SKM-1 treated with dmso at 0.1 percent for 144 hours (cell line): ENCODE measurements around the gene SLC30A3.
"Not testable (repeated sequence)": the region's sequence is repeated elsewhere in the genome, so short reads cannot be mapped to it uniquely, and the experiment has no call there.

Experiments
- DNase-seq: peaks from one replicate; lab custom pipeline; 2025; ENCODE audit not compliant: unreplicated experiment; lab: John Stamatoyannopoulos, UW

The SLC30A3 gene, protein sequence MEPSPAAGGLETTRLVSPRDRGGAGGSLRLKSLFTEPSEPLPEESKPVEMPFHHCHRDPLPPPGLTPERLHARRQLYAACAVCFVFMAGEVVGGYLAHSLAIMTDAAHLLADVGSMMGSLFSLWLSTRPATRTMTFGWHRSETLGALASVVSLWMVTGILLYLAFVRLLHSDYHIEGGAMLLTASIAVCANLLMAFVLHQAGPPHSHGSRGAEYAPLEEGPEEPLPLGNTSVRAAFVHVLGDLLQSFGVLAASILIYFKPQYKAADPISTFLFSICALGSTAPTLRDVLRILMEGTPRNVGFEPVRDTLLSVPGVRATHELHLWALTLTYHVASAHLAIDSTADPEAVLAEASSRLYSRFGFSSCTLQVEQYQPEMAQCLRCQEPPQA

DNA sequence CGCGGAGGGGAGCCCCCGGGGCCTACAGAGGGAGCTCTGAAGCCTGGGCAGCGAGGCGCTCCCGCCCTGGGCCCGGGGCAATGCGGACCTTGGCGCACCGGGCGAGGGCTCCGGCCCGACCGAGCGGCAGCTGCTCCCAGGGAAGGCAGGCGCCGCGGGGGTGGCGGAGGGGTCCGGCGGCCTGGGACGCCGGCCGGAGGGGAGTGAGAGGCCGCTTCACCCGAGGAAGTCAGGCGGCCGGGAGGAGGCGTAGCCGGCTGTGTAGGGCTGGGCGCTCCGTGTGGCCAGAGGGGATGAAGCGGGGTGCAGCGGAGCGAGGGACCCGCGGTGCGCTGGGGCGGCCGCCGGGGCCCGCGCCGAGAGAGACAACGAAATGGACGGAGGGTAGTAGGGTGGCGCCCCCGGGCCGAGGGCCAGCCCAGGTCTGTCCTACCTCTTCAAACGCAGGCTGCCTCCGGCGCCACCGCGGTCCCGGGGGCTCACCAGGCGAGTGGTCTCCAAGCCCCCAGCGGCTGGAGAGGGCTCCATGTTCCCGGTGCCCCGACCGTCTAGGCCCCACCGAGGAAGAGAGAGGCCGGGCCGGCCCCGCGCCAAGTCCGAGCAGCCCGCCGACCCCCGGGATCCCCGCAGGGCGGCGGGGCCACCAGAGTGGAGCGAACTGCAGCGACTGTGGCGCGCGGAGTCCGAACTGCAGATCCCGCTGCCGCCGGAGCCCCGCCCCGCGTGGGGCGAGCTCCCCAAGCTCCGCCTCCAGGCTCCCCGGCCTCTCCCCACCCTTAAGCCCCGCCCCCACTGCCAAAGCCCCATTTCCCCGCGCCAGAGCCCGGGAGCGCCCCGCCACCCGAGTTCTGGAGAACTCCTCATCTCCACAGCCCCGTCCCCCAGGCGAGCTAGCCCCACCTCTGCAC is at the start of gene SLC30A3:
Gene SLC30A3, minus strand, starts transcription at position 669 of the 908 bp plus-strand sequence. Its CDS starts 141 bp downstream, at position 528.
- DNase-seq = no peak

DNA sequence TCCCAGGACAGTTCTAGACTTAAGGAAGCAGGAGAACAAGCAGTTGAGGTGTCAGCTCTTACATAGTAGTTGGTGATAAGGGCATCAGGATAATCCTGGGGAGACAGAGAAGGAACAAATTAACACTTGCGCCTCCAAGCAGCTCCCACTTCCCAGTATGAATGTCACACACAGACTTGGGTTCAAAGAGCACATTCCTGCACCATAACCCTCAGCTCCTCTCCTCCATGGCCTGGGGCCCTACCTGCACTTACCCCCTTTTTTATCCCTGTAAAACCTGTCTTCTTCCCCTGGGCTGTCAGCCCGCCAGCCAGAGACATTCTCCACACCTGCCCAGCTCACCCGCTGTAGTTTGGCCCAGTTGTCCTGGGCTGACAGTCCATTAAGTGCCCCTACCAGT is 49.3 kb upstream of the SLC30A3 start:
- DNase-seq = no peak

GRCh38 chr2:27309651-27310050 is 46.8 kb upstream of the SLC30A3 start:
- no peak for DNase-seq

- no peak for DNase-seq
Measured at GRCh38 chr2:27308359-27308881, 45.6 kb upstream of the SLC30A3 start, which contains the start of gene UCN. Gene UCN (minus strand): TSS chr2:27308445. CDS start chr2:27307895, 550 bp downstream.

DNA sequence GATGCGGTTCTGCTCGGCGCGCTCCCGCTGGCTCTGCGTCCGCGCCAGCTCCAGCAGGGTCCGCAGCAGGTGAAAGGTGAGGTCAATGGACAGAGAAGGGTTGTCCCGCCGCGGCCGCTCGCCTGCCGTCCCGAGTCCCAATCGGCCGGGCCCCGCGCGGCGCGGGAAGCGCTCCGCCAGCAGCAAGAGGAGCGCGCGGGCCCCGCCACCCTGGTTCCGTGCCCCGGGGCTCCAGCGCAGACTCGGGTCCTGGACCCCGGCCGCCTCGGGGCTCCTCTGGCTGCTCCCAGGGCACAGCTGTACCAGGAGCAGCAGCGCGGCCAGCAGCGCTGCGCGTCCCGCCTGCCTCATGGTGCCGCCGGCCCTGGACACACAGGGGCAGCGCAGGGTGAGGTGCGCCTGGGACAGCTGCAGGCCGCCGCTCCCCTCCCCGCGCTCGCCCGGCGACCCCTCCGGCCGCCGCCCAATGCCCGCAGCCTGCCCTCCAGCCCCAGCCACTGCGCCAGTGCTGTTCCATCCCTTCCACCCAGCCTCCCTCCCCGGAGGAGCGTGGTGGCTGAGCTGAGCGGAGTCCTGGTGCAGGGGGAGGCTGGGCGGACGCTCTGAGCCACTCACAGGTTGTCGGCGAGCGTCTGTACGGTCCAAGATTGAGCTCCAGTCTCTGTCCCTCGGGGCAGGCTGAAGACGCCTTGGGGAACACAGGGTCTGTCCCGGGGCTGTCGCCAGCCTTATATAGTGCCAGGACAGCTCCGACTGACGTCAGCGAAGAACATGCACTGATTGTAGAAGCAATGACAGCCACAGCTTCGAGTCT is 44.9 kb upstream of the SLC30A3 start:
- no peak for DNase-seq

GRCh38 chr2:27307287-27307544 is 44.4 kb upstream of the SLC30A3 start:
- no peak for DNase-seq

DNA sequence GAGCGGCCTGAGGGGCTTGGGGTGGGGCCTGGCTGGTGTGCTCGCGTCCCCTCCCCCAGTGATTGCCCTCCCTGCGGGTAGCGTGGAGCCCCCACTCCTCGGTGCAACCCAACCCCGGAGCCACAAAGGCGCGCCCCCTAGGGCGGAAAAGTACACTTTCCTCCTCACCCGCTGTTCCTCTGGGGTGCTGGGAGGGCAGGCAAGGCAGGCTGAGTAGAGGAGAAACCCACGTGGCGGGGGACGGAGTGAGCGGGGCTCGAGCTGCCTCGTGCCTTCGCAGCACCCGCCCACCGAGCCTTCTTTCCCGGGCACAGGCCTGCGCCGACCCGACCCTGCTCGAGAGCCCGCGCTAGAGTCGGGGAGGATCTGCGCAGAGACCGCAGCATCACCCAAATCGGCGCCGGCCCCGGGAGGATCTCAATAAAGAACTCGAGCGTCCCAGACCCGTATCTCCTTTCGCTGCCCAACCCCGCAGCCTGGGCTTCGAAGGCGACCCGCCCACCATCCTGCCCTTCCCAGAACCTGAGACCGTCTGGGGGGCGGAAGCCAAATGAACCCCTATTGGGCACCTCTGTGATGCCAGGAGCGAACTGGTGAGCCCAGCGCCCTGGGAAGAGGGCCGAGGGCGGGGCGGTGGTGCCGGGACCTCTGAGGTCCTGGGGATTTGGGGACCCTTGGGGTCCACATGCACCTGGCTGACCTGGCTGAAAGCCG is 43.9 kb upstream of the SLC30A3 start:
- no peak for DNase-seq

- no peak for DNase-seq
Measured at GRCh38 chr2:27306136-27306535, 43.3 kb upstream of the SLC30A3 start.

DNA sequence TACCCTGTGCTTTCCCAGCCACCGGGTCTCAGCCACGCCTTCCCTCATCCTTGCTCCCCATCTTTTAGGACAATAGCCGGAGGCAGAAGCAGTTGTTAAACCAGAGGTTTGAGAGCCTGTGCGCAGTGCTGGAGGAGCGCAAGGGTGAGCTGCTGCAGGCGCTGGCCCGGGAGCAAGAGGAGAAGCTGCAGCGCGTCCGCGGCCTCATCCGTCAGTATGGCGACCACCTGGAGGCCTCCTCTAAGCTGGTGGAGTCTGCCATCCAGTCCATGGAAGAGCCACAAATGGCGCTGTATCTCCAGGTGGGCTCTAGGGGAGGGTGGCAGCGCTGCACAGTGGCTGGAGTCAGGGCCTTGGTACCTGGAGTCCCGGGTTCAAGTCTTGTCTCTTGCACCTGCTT is 42.7 kb upstream of the SLC30A3 start:
- no peak for DNase-seq

DNA sequence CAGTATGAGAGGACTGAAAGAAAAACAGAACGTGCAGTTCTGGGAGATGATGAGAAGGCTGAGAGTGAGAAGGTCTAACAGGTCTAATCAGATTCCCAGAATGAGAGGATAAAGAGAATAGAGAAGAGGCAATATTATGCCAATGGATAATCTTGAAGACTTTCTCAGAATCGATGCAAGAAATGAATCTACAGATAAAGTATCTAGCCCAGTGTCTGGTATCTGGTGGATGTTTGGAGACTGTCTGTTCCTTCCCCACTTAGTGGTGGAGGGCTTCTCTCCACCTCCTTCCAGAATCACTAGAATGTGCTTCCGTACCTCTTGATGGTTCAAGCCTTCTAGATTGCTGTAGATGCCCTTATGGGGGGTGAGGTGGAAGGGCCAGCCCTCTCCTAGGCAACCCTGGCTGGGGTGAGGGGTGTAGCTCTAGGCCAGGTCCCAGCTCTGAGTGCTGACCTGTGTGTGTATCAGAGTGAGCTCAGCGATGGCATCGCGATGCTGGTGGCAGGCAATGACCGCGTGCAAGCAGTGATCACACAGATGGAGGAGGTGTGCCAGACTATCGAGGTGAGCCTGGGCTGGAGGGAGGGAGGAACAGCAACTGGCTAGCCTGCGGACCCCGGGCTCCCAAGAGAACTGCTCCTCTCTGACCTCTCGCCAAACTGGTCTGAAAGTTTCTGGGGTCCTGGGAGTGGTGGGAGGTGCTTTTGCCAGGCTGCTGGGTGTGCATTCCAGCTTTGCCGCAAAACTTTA is 41.8 kb upstream of the SLC30A3 start:
- no peak for DNase-seq

GRCh38 chr2:27303093-27304025 is 40.5 kb upstream of the SLC30A3 start:
- peak; percentile 50 for DNase-seq

DNA sequence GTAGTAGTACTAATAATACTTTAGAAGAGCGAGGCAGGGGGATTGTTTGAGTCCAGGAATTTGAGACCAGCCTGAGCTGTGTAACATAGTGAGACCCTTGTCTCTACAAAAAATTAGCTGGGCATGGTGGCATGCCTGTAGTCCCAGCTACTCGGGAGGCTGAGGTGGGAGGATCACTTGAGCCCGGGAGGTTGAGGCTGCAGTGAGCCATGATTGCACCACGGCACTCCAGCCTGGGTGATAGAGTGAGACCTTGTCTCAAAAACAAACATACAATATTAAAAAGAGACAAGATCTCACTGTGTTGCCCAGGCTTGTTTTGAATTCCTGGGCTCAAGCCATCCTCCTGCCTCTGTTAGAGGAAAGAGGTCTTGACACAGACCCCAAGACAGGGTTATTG is 37.8 kb upstream of the SLC30A3 start:
- not testable (repeated sequence) for DNase-seq

DNA sequence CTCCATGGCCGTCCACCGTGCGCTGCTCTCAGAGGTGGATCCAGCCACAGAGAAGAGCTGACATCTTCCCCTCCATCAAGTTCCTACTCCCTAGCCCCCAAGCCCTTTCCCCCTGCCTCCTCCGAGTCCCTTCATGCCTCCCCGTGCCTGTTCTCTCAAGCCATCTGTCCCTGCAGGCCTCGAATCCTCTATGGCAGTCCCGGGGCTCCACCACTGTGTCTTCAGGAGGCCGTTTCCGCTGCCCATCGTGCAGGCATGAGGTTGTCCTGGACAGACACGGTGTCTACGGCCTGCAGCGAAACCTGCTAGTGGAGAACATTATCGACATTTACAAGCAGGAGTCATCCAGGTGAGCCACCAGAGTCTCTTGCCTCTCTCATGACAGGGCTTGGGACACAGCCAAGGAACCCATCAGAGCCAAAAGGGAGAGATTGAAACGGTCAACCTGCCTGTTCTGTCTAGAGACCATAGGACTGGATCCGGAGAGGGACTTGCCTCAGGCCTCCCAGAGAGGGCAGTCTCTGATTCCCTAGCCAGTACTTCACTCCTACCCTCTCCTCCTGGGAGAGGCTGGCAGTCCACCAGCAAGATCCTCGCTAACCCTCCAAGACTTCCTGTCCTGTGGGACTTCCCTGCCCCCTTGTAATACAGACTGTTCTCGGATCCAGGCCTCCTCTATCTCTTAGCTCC is 35.7 kb upstream of the SLC30A3 start:
- DNase-seq = no peak

DNA sequence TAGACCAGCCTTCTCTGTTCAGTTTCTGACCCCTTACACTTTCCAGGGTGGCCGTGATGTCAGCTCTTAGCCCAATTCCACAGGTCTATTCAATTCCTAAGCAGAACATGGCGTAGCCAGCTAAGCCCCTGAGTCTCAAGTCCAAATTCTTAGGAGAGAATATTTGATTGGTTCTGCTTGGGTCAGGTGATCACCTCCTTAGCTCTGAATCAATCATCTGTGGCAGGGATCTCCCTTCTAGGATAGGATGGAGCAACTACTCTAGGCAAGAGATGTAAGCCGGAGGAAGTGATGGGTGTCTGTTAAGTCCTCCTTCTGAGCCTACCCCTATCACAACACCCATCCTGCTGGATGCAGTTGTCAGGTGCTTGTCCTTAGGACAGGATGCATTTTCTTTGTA is 34.3 kb upstream of the SLC30A3 start:
- DNase-seq = no peak

- DNase-seq = no peak
Measured at GRCh38 chr2:27296481-27296880, 33.6 kb upstream of the SLC30A3 start.

DNA sequence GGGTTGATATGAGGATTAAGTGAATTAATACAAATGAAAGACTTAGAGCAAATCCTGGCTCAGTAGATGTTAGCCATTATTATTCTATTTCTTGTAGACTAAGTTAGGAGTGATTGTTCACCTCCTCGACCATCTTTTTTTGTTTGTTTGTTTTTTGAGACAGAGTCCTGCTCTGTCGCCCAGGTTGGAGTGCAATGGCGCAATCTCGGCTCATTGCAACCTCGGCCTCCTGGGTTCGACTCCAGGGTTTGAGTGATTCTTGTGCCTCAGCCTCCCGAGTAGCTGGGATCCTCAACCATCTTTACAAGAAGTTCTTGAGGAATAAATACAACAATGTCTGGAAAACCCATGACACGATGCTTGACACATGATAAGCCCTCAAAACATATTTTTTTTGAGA is 32.1 kb upstream of the SLC30A3 start:
- DNase-seq = no peak

DNA sequence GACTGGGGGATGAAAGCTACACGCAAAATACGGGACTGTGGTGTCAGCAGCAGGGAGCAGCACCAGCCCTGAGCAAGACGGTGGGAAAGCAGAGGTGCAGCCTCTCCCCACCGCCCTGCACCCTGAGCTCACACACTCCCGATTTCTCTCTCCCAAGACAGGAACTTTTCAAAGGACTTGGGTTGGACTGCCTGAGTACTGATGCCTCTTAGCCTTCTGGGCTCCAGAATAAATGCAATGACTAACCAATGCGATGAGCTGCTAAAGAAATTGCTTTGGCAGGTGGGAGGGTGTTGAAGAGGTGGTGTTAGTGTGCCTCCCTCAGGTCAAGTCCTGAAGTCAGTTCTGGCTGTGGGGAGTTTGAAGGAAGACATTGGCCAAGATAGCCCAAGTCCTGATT is 29.0 kb upstream of the SLC30A3 start:
- DNase-seq = no peak

DNA sequence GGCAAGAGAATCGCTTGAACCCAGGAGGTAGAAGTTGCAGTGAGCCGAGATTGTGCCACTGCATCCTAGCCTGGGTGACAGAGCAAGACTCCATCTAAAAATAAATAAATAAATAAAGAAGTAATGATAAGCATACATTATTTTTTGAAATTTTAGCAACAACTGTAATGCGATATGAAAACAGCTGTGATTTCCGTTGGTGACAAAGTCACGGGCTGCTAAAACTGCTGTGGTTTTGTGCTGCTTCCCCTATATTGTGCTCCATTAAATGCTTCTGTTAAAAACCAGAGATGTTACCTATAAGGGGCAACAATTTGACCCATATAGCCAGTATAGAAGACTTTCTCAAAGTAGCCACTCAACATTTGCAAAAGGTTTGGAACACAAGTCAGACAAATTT is 27.7 kb upstream of the SLC30A3 start:
- DNase-seq = no peak
